OCI-LY3 (cell line): ENCODE data around the gene ADGRF3.

ENCODE experiments used
- H2AFZ ChIP-seq: fragments of 200-600, 300-600 bp; shearing (Covaris generic); 2 replicates; pipeline ENCODE4 v1.6.0; 2014; ENCODE audit warnings: antibody characterized with exemption, low read depth, low read length
- H3K27ac ChIP-seq: fragments of 200-600, 300-600 bp; sonication (generic); 2 replicates; pipeline ENCODE4 v1.5.1; 2014; ENCODE audit warnings: mild to moderate bottlenecking, low read length, moderate library complexity, mixed read lengths
- H3K27me3 ChIP-seq: fragments of 200-600, 300-600 bp; sonication (generic); 2 replicates; pipeline ENCODE4 v1.6.1; 2014; ENCODE audit warnings: low read depth, low read length, mixed read lengths
- H3K36me3 ChIP-seq: fragments of 200-600, 300-600 bp; sonication (generic); replicated peaks from 2 replicates; pipeline ENCODE3; 2014; ENCODE audit warnings: low read depth, low read length, mixed read lengths
- H3K4me1 ChIP-seq: fragments of 300-600, 200-600 bp; sonication (generic); 2 replicates; pipeline ENCODE4 v1.6.1; 2014; ENCODE audit warnings: low read length, mixed read lengths
- H3K4me2 ChIP-seq: fragments of 200-600, 300-600 bp; sonication (generic); 2 replicates; pipeline ENCODE4 v1.6.1; 2014; ENCODE audit warnings: low read length, mixed read lengths
- H3K4me3 ChIP-seq: fragments of 300-600, 200-600 bp; sonication (generic); 2 replicates; pipeline ENCODE4 v1.5.1; 2014; ENCODE audit warnings: antibody characterized with exemption, mild to moderate bottlenecking, low read length, moderate library complexity
- H3K79me2 ChIP-seq: fragments of 300-600, 200-600 bp; shearing (Covaris generic); 2 replicates; pipeline ENCODE4 v1.6.1; 2014; ENCODE audit warnings: mild to moderate bottlenecking, low read length, mixed read lengths
- H3K9ac ChIP-seq: fragments of 300-600, 200-600 bp; shearing (Covaris generic); 2 replicates; pipeline ENCODE4 v1.6.0; 2014; ENCODE audit warnings: mild to moderate bottlenecking, low read length, moderate library complexity
- H3K9me3 ChIP-seq: fragments of 200-600, 300-600 bp; shearing (Covaris generic); 2 replicates; pipeline ENCODE4 v1.6.1; 2014; ENCODE audit warnings: low read length, mixed read lengths; ENCODE audit not compliant: insufficient read depth
- H4K20me1 ChIP-seq: fragments of 200-600, 300-600 bp; sonication (generic); 2 replicates; pipeline ENCODE4 v1.6.1; 2016; ENCODE audit warnings: low read length, mixed read lengths; ENCODE audit not compliant: insufficient read depth
- CTCF ChIP-seq: fragments of 200-600, 300-600 bp; sonication (generic); IDR thresholded peaks from 2 replicates; pipeline ENCODE4 v1.5.1; 2014; ENCODE audit warnings: antibody characterized with exemption, low read length, low read depth
- EZH2phosphoT487 ChIP-seq: fragments of 200-600 bp; shearing (Covaris generic); IDR thresholded peaks from 2 replicates; pipeline ENCODE4 v1.6.1; 2018; ENCODE audit warnings: antibody characterized with exemption, mixed run types, low read depth

ADGRF3 gene

GRCh38 chr2:26298286-26298637 is 48.3 kb downstream of the ADGRF3 start:
- Histone ChIP-seq H3K4me1 (peaks cover 13% of the 10 kb centered on the region; the same call in 1 of the 2 replicates), H2AFZ (peak overlapping the region; percentile 54; the same call in 1 of the 2 replicates), H3K9me3 (no peaks in the 10 kb centered on the region), H3K27ac (no peak overlapping the region), H4K20me1 (no peaks in the 10 kb centered on the region), H3K4me2 (peak overlapping the region; percentile 88), H3K9ac (no peak overlapping the region), H3K27me3 (no peaks in the 10 kb centered on the region), H3K36me3 (no peaks in the 10 kb centered on the region), H3K79me2 (no peaks in the 10 kb centered on the region), H3K4me3 (no peak overlapping the region)
- no peak for TF ChIP-seq EZH2phosphoT487
- TF ChIP-seq CTCF: no peak

- H3K9me3 ChIP-seq: no peaks in the 10 kb centered on the region
- no peak overlapping the region for H3K27ac ChIP-seq
- no peaks in the 10 kb centered on the region for H3K27me3 ChIP-seq
- H2AFZ ChIP-seq: no peak overlapping the region
- no peaks in the 10 kb centered on the region for H3K79me2 ChIP-seq
- H3K4me2 ChIP-seq: no peak overlapping the region
- H3K4me3 ChIP-seq: no peak overlapping the region
- no peaks in the 10 kb centered on the region for H3K36me3 ChIP-seq
- H3K9ac ChIP-seq: no peak overlapping the region
- H3K4me1 ChIP-seq: peaks cover 13% of the 10 kb centered on the region; the same call in 1 of the 2 replicates
- H4K20me1 ChIP-seq: no peaks in the 10 kb centered on the region
- no peak for TF ChIP-seq EZH2phosphoT487
- no peak for TF ChIP-seq CTCF
Measured at GRCh38 chr2:26297061-26297460, 49.5 kb downstream of the ADGRF3 start.

GRCh38 chr2:26295511-26295910 is 51.1 kb downstream of the ADGRF3 start:
- H3K27me3 ChIP-seq: no peaks in the 10 kb centered on the region
- no peaks in the 10 kb centered on the region for H3K36me3 ChIP-seq
- no peaks in the 10 kb centered on the region for H3K79me2 ChIP-seq
- no peaks in the 10 kb centered on the region for H4K20me1 ChIP-seq
- peaks cover 13% of the 10 kb centered on the region; the same call in 1 of the 2 replicates for H3K4me1 ChIP-seq
- H3K4me3 ChIP-seq: no peak overlapping the region
- H2AFZ ChIP-seq: no peak overlapping the region
- H3K4me2 ChIP-seq: no peak overlapping the region
- TF ChIP-seq CTCF (no peak), EZH2phosphoT487 (no peak)
- H3K9ac ChIP-seq: no peak overlapping the region
- no peaks in the 10 kb centered on the region for H3K9me3 ChIP-seq
- H3K27ac ChIP-seq: no peak overlapping the region

- Histone ChIP-seq H3K4me1 (no peaks in the 10 kb centered on the region), H2AFZ (no peak overlapping the region), H4K20me1 (no peaks in the 10 kb centered on the region), H3K36me3 (peaks cover 2% of the 10 kb centered on the region), H3K4me3 (no peak overlapping the region), H3K9ac (no peak overlapping the region), H3K79me2 (no peaks in the 10 kb centered on the region), H3K4me2 (no peak overlapping the region), H3K27me3 (no peaks in the 10 kb centered on the region), H3K27ac (no peak overlapping the region), H3K9me3 (no peaks in the 10 kb centered on the region)
- TF ChIP-seq CTCF (no peak), EZH2phosphoT487 (no peak)
Measured at GRCh38 chr2:26292646-26293045, 53.9 kb downstream of the ADGRF3 start.
